GM18526 (cell line): ENCODE data around the gene REEP2.

Experiments
- POLR2A ChIP-seq: IDR thresholded peaks from 3 replicates; pipeline ENCODE4 v1.6.1; 2011; ENCODE audit not compliant: insufficient read length; ENCODE audit errors: extremely low read depth

The REEP2 gene, protein sequence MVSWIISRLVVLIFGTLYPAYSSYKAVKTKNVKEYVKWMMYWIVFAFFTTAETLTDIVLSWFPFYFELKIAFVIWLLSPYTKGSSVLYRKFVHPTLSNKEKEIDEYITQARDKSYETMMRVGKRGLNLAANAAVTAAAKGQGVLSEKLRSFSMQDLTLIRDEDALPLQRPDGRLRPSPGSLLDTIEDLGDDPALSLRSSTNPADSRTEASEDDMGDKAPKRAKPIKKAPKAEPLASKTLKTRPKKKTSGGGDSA

DNA sequence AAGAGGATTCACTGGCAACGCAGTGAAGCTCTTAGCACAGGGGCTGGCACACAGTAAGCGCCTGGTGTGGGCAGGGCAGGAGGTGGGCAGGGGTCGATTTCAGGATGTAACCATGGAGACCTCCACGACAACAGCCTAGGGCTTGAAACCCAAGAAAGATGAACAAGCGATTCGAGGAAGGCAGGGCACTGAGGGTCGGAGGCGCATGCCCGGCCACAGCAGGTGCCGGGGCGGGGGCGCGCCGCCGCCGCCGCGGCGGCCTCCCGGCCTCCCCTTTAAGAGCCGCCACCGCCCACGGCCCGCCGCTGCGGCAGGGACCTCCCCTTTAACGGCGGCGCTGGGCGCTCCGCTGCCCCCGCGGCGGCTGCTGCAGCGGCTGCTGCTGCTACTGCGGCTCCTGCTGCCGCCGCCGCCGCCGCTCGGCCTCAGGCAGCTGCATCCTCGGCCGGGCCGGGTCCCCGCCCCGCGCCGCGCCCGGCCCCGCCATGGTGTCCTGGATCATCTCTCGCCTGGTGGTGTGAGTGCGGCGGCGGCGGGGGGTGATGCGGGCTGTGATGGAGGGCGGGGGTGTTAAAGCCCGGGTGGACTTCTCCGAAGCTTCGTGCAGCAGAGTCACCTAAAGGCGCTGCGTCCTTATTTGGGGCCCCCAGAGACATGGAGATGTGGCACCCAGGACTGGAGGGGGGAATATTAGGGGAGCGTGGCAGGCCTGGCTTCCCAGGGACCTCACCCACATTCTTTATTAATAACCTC is at the start of gene REEP2:
Gene REEP2, plus strand, starts transcription at position 334 of the 753 bp plus-strand sequence. Its CDS starts 152 bp downstream, at position 486.
- no peak for TF ChIP-seq POLR2A

DNA sequence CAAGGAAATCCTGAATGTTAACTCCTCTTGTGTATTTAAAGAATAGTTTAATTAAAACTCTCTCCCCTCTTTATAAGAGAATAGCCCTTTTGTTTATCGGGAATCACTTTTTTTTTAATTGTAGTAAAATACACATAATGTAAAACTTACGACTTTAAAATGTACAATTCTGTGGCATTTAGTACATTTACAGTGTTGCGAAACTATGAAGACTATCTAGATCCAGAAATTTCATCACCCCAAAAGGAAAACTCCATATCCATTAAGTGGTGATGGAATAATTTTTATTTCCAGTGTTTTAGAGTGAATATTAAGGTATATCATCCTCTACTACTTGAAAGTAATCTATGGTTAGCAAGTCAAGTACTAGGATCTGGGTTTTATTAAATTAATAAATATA is 49.5 kb upstream of the REEP2 start:
- TF ChIP-seq POLR2A, result no peak

DNA sequence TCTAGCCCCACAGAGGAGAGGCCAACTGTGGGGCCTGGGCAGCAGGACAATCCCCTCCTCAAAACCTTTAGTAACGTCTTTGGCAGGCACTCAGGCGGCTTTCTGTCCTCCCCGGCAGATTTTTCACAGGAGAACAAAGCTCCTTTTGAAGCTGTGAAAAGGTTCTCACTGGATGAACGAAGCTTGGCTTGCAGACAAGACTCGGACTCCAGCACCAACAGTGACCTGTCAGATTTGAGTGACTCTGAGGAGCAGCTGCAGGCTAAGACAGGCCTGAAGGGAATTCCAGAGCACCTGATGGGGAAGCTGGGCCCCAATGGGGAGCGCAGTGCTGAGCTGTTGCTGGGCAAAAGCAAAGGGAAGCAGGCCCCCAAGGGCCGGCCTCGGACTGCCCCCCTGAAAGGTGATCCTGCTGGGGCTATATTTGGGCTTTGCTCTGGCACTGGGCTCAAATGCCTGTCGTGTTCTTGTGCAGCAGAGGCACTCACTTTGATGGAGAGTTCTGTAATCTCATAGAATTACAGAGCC is 46.9 kb upstream of the REEP2 start:
- no peak for TF ChIP-seq POLR2A

DNA sequence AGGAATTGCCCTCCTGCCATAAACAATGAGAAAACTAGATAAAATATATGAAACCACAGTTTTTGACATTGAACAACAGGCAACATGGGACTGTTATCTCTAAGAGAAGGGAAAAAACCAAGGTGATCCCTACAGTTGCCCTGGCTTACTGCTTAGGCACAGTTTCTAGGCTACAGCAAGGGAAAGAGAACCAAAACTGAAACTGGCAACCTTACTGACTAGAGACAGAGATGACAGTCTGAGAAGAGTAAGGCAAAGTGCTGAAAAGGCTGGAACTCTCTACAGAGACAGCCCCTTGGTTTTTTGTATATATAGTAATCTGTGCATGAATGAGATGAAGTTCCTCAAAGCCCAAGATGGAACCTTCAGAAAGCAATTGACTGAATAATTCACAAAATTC is 36.2 kb upstream of the REEP2 start:
- TF ChIP-seq POLR2A, result no peak

DNA sequence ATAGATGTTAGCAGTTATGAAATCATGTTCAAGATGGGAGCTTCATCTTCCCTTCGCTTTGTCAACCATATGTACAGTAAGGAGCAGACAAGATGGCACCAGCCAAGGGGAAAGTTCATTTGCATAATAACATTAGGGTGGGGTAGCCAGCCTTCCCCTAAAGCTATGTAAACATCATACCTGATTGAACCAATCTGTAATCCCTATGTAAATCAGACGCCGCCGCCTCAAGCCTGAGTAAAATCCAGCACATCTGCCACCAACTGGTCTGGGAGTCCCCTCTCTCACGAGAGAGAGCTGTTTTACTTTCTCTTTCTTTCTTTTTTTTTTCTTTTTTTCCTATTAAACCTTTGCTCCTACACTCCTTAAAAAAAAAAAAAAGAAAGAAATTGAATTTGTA is 30.8 kb upstream of the REEP2 start:
- no peak for TF ChIP-seq POLR2A

DNA sequence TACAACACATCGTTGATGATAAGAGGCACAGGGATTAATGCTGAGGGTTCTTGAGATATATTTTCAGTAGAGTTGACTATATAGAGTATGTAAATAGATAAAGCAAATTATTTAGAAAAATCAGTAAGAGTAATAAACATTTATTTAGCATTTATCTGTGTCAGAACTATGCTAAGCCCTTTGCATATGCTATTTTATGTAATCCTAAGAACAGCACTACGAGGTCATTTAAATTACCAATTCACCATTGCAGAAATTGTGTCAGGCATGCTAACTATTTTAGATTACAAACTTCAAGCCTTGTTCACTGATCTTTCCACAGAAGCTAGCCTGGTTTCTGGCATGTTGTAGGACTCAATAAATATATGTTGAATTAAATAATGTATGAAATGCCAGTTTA is 20.4 kb upstream of the REEP2 start:
- TF ChIP-seq POLR2A, result no peak

DNA sequence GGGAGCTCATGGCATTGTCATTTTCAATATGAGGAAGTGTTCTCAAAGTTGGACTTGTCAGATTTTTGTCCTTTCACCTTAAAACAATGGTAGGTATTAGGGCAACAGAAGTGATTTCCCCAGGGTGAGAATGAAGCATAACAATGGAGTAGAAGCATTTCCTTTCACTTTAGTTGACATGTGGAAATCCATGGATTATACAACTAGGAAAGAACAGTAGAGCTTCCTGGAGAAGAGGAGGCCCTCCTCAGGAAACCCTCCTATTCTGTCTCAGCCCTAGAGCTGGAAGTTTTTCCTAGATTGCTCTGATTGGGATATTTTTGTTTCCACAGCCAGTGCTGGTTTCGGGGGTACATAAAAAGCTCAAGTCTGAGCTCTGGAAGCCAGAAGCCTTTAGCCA is 13.8 kb upstream of the REEP2 start:
- TF ChIP-seq POLR2A, result no peak

DNA sequence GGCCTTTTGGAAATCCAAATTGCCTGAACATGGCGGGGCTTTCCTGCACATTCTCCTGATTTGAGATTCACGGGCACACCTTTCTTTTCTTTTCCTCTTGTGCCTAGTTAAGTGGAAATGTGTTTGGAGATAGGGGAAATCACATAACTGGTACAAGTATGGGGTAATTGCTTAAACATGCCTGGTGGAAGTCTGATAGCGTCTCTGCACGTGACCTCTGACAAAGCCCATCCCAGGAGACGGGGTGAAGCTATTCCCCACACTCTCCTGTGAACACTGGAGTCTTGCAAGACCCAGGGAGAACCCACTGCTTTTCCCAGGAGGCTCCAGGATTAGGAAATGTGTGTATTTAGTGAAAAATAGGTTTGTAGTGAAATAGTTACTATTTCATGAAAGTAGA is 2.9 kb upstream of the REEP2 start:
- no peak for TF ChIP-seq POLR2A

DNA sequence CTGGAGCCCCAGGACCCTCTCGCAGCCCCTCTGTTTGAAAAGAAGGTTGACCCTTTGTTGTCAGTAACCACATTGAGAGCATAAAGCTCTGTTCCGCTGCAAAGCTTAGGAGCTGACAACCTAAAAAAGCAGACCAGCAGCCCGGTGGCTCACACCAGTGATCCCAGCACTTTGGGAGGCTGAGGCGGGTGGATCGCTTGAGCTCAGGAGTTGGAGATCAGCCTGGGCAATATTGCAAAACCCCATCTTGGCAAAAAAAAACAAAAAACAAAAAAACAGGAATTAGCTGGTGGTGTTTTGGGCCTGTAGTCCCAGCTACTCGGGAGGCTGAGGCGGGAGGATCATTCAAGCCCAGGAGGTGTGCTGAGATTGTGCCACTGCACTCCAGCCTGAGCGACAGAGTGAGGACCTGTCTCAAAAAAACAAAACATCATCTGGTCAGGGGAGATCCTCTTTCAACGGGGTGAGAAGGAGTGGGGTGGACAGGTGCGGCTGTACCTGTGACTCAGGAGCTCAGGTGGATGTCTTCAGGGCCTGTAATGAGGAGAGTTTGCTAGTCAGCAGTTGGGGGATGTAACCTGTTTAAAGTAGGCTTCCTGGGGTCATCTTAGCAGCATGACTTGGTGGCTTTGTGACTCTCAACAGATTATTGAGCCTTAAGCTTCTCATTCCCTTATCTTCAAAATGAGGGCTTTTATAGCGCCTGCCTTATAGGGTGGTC is 694 bp upstream of the REEP2 start:
- no peak for TF ChIP-seq POLR2A

DNA sequence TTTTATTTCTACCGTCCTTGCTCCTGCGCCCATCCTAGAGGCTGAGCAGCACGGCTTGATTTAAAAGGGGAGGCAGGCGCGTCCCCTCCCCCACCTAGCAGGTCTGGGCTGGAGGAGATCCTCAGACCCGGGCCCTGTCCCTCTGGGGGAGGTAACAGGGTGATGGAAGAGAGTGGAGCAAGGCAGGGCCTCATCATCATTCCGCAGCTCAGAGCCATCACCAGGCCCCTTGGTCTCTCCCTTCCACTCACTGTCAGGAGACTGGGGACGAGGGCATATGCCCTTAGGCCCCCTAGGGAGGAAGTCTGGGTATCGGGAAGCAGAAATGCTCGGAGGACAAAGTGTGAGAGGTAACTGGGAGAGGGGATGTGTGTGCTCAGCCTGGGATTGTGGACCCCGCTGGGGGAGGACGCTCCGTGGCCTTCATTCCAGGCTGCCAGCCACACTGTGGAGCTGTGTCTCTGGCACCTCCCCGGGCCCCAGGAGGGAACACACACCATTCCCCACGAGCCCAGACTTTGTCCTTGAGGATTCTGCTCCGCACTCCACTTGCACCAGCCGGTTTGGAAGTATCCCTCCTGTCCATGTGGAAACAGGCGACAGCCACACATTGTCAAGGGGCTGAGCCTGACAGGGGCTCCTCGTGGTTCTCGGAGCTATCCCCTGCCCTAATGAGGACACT is 761 bp downstream of the REEP2 start:
- no peak for TF ChIP-seq POLR2A

DNA sequence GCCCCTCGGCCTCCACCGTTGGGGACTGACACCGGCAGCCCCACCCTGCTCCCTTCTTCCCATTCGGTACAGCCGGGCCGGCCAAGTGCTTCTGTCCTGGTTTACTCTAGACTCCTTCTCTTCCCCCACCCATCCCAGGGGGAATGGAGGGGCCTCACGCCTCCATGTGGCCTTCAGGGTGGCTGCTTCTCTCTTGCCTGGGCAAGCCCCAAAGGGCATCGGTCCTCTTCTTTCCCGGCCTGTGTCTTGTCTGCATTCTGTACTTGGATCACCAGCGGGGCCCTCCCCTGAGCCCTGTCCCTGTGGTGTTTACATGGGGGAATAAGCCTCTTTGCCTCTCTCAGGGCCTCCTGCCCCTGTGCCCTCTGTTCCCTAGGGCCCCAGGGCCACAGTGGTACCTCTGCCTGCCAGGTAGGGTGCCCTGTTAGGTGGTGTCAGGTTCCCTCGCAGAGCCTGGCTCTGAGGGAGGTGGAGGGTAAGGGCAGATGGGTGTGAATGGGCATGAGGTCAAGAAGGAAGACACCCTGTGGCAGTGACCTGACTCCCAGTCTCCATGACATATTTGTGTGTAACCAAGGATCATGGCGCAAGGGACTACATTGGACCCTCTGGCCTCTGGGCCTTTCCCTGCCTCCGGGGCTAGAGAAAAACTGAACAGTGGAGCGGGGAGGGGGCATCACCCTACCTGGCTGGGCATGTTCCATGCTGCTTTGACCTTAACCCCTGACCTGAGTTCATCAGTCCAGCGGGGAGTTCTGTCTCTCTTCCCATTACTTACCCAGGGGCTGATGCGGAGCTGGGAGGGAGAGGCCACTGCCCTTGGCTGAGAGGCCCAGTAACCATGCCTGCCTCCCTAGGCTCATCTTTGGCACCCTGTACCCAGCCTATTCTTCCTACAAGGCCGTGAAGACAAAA is 1.6 kb downstream of the REEP2 start:
- TF ChIP-seq POLR2A, result no peak

DNA sequence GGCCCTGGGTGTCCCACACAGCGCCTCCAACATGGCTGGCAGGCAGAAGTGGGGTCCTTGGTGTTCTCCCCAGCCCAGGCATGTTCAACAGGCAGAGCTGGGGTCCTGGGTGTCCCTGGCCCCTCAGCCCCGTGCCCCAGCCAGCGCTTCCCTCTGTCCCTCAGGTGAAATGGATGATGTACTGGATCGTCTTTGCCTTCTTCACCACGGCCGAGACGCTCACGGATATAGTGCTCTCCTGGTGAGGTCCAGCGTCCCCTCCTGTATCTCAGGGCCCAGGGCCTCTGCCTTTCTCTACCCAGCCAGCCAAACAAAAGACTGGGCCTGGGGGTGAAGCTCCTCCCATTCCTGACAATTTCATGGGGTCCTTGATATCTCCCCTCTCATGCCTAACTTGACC is 2.4 kb downstream of the REEP2 start:
- no peak for TF ChIP-seq POLR2A

DNA sequence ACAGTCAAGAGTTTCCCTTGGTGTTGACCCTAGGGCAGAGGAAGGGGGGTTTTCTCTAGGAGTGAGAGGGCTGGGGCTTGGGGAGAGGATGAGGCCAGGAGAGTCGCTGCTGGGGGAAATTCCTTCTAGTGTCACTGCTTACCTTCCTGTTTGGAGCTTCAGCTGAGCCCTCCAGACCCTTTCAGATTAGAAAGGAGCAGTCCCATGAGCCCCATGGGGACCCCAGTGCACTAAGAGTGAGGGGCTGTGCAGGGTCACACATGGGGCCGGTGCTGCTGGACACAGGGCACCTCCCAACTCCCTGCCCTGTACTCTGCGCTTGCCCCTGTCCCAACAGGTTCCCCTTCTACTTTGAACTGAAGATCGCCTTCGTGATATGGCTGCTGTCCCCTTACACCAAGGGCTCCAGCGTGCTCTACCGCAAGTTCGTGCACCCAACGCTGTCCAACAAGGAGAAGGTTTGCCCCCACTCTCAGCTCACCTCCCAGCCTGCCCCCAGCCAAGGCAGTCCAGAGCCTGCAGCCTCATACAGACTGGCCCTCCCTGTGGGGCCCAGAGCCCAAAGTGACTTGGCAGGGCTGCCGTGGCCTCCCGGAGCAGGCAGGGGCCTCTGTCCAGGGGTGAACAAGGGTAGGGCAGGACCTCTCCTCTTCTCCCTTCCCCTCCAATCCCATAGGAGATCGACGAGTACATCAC is 5.4 kb downstream of the REEP2 start:
- no peak for TF ChIP-seq POLR2A
